HG03039 (cell line): ENCODE results near the gene TFF3.

Experiments
- ATAC-seq: cut with Tn5 transposase; IDR thresholded peaks from one replicate; pipeline ENCODE4 v1.9.1; 2021; ENCODE audit warnings: mild to moderate bottlenecking, moderate library complexity; ENCODE audit not compliant: unreplicated experiment

TFF3 gene

DNA sequence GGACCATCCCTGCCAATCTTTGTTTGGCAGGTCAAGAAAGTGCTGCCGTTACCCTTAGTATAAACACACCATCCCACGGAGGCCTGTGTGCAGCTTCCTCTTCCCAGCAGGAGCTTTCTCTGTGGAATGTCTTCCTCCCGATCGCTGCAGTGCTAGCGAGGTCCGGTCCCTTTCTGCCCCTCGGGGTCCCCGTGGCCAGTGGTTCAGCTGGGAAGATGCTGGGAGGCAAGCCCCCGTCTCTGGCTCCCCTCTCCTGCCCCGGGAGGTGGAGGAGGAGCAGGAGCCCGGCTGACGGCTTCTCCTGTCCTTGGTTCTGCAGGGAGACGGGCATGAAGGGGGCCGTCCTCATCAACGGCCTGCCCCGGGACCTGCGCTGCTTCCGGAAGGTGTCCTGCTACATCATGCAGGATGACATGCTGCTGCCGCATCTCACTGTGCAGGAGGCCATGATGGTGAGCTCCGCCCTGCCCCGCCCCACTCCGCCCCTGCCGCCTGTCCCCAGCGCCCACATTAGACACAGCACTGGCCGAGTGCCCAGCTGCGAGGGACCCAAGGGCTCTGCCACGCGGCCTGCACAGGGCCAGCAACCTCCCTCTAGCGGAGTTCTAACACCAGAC, 42.1 kb downstream of the TFF3 start:
- no peak for ATAC-seq

DNA sequence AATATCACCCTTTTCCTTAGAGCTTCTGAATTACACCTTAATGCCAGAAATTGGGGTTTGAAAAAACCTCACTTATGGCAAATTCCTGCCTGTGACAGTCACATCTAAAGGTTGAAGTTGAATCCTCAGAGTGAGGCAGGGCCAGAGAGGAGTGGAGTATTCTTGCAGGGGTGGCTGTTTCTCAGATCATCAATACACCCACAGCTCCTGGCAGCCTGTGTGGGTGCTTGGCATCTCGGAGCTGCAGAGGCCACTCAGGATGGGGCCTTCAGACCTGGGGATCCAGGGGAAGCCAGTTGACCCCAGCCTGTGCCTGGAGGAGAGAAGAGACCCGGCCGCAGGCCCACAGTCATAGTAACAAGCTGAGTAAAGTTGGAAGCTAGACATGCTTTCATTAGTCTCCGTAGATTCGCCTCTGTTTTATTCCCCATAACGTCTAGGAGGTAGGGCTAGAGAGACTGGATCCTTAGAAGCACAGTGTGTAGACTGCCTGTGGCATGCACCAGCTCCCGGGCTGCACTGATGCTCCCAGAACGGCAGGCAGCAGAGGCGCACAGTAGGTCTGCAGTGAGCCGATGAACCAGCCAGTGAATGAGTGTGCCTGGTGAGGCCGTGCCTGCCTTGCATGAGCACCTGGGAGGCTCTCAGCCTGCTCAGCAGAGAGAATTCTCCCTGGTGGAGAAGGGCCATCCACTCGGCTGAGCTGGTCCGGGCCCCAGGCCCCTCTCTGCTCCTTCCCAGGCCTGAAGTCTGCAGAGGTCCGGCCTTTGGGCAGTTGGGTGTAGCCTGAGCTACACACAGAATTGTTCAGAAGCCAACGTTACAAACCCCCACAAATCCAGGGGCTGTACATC, 42.9 kb downstream of the TFF3 start:
- no peak for ATAC-seq

DNA sequence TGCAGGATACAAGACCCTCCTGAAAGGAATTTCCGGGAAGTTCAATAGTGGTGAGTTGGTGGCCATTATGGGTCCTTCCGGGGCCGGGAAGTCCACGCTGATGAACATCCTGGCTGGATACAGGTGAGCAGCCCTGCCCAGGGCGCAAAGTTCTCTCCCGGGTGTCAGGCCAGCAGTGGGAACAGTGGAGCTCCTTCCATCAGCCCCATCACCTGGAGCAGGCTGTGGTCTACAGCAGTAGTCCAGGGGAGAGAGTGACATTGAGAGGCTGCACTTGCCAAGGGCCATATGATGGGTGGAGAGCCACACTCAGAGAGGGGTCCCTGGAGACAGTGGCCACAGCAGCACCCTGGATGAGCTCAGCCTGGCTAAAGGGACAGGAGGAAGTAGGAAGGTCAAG, 44.1 kb downstream of the TFF3 start:
- ATAC-seq = no peak

DNA sequence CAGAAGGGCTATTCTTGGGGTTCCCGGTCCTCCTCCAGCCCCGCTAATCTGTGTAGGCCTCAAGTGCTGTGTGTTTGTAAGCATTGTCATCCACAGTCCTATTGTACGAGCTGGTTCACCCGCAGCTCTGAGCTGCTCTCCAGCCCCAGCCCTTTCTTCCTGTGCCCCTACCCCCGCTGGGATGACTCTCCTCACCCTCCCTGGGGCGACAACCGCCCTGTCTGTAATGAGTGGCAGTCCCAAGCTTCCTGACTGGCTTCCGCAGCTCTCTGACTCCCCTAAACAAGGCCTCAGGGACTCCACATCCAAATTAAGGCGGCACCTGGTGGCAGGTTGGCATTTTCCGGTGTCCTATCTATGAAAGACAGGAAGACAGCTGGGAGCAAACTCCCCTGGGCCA, 45.8 kb downstream of the TFF3 start:
- no peak for ATAC-seq

DNA sequence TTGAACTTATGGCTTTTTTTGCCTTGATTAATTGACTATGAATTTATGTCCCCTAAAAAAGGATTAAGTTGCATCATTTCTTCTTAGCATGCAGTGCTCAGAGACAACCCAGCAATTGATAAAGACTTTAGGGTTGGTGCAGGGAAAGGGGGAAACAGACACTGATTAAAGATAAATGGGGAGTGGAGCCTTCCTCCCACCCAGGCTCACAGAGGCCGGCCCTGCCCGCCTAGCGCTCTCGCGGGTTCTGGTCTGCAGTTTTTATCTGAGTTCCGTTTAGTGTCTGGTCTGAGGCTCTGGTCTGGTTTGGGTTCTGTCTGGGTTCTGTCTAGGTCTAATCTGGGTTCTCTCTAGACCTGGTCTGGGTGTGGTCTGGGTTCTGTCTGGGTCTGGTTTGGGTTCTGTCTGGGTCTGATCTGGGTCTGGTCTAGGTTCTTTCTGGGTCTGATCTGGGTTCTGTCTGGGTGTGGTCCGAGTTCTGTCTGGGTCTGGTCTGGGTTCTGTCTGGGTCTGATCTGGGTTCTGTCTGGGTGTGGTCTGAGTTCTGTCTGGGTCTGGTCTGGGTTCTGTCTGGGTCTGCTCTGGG, 48.1 kb downstream of the TFF3 start:
- ATAC-seq = no peak

DNA sequence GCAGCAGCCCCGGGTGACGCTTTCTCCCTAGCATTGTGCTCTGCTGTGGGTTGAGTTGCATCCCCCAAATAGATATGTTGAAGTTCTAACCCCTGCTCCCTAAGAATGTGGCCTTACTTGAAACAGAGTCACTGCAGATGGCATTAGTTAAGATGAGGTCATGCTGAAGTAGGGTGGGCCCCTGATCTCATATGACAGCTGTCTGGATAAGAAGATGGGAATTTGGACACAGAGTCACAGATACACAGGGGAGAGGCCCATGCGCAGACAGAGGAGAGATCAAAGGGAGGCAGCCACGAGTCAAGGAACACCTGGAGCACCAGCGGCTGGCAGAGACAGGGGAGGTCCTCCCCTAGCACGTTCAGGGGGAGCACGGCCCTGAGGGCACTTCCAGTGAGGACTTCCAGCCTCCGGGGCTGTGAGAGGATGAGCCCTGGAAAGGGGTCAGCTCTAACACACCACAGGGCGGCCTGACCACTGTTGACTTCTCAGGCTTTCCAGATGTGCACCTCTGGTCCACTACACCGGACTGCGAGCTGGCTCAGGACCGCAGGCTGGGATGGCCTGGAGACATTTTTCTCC, 49.9 kb downstream of the TFF3 start:
- no peak for ATAC-seq

DNA sequence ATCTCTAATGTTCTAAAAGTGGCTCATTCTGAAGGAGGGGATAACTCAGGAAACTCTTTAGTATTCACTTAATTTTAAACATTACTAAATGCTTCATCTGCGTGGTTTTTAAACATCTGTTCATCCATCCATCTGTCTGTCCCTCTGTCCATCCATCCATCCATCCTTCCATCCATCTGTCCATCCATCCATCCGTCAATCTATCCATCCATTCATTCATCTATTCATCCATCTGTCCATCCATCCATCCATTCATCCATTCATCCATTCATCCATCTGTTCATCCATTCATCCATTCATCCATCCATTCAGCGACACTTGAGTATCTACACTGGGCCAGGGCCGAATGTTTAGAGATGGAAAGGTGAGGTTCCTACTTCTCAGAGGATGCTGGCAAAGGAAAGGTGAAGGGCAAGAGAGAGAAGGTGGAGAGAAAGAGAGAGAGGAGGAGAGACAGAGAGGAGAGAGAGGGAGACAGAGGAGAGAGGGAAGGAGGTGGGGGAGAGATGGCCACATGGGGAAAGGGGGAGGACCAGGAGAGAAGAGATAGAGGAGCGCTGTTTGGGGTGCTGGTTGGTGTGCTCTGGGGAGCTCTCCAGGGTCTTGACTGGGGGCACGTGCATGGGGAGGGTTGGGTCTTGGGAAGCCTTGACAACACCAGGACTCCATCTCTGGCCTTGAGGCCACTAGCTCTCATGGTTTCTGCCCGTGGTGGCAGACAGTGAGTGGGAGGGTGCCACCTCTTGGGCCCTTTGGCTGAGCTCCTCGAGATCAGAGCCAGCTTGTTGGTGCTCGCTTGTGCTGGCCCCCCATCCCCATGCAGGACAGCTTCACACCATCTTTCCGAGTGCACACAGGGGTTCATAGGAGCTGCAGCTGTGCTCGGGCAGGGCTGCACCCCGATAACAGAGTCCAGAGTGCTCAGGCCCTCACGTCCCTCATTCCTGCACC, 50.7 kb downstream of the TFF3 start:
- ATAC-seq = no peak

DNA sequence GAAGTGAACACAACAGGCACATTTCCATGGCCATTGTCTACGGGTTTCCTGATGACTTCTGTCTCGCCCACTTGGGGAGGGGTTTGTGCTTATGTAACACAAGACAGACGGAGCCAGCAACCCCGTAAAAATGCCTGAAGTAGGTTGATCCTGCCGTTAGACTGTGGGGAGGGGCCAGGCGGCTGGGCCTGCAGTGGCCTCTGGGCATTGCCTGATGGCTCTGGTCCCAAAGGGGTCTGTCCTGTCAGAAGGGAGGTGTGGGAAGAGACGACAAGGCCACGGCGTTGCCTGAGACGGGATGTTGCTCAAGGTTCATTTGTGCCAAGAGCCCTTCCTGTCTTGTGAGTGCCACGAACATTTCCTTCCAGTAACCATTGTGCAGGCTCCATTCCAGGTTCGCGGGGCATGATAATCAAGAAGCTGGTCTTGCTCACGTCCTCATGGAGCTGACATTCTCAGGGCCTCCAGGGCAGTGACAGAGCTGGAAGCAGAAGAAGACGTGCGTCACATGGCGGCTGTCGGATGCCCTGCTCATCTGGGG, 51.5 kb downstream of the TFF3 start:
- no peak for ATAC-seq

DNA sequence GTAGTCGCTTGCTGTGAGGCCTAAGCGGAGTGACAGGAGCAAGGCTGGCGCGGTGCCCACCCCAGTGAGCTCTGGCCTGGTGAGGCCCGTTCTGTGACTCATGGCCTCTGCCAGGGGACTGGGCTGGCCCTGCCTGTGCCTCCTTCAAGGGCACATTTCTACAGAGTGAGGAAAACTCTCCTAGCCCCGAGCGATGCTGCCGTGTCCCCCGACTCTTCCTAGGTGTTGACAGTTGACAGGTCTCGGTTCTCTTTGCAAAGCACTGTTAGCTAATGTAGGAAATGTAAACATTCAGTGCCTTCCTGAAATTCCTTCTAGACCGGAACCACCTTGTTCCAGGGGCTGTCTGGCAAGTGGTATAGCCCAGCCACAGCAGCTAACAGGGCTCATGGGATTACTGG, 52.4 kb downstream of the TFF3 start:
- ATAC-seq = no peak

DNA sequence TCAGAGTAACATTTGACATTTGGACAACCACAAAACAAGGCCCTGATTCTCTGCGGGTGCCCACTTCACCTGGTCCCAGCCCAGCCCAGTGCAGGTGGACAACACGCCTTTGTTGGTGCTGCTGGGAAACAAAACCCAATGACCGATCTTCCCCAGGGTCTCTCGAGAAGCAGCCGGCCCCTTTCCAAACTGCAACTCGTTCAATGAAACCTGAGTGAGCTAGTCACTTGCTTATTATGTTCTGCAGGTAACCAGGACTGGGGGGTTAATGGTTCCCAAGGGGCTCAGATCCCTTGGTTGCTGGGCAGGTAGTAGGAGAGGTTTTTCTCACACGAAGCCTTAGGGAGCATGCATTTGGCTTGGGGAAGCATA, 53.4 kb downstream of the TFF3 start:
- ATAC-seq = no peak
